A549 (cell line): ENCODE measurements around the gene SHISAL1. TPM values are rescaled to one million over a fixed set of nuclear protein-coding genes. Genes with fewer than 3 reads are reported as not detected.
A peak's percentile ranks its signal among the peaks of the same experiment; 100 is the strongest.

Source experiments
- ATAC-seq, 2 experiments: fragments of 200-7000 bp in 1 of 2; fragments of >200 bp in 1 of 2; cut with Nextera tagmentation in 1 of 2; cut with Tn5 transposase in 1 of 2; 3 replicates each; pipeline versions ENCODE4 v1.8.0 to v1.9.1; 2018 to 2020; ENCODE audit warnings: mild to moderate bottlenecking in 1 of 2, moderate library complexity in 1 of 2
- CTCF ChIA-PET: fragments of 300-600 bp; sonication (Branson Sonifier 250); formaldehyde crosslinking; extraction: SDS; loops from one replicate; lab custom pipeline; 2021; ENCODE audit warnings: antibody characterized with exemption, inconsistent platforms; lab: Yijun Ruan, JAX
- POLR2A ChIA-PET: fragments of 350-600 bp; formaldehyde crosslinking; extraction: SDS; loops from one replicate; lab custom pipeline; 2021; ENCODE audit warnings: antibody characterized with exemption, inconsistent platforms; lab: Yijun Ruan, JAX
- DNase-seq, 2 experiments: peaks; one replicate each; pipeline versions ENCODE4 v3.0.0 to v3.0.0-alpha.2; 2011 to 2016; ENCODE audit warnings: low read depth in 1 of 2, low spot score in 1 of 2
- FAIRE-seq: peaks from 2 replicates; lab custom pipeline; 2011; peaks lifted over from hg19 to GRCh38; lab: Jason Lieb, UNC
- H3K27ac ChIP-seq, 2 experiments: fragments of >200 bp; sonication (Bioruptor Twin); formaldehyde crosslinking; 3 replicates each; pipeline ENCODE4 v1.5.1; 2016 to 2017
- H3K4me1 ChIP-seq: fragments of >200 bp; sonication (Bioruptor Twin); formaldehyde crosslinking; 3 replicates; pipeline ENCODE4 v1.6.1; 2016
- H3K4me2 ChIP-seq: fragments of >200 bp; sonication (Bioruptor Twin); formaldehyde crosslinking; 3 replicates; pipeline ENCODE4 v1.6.1; 2016
- H3K4me3 ChIP-seq: fragments of >200 bp; sonication (Bioruptor Twin); formaldehyde crosslinking; 3 replicates; pipeline ENCODE4 v1.5.1; 2016
- H3K9me3 ChIP-seq: fragments of >200 bp; sonication (Bioruptor Twin); formaldehyde crosslinking; 3 replicates; pipeline ENCODE4 v1.6.1; 2016
- BHLHE40 ChIP-seq: IDR thresholded peaks from 2 replicates; pipeline ENCODE4 v1.6.1; 2012; ENCODE audit warnings: low read depth, low read length, inconsistent platforms
- CBX8 ChIP-seq: fragments of 200-600 bp; sonication (generic); IDR thresholded peaks from 2 replicates; pipeline ENCODE4 v1.6.1; 2016
- CEBPB ChIP-seq, 2 experiments: fragments of >200 bp in 1 of 2; sonication (Bioruptor Twin) in 1 of 2; formaldehyde crosslinking in 1 of 2; IDR thresholded peaks; 2 replicates each; pipeline ENCODE4 v1.6.1; 2012 to 2016
- CHD2 ChIP-seq: fragments of 150-350 bp; IDR thresholded peaks from 2 replicates; pipeline ENCODE4 v1.6.1; 2014; ENCODE audit warnings: low read length; ENCODE audit not compliant: partially characterized antibody
- CHD4 ChIP-seq: fragments of 200-600 bp; sonication (generic); IDR thresholded peaks from 2 replicates; pipeline ENCODE4 v1.6.1; 2016; ENCODE audit warnings: antibody characterized with exemption, mild to moderate bottlenecking, borderline replicate concordance
- EHMT2 ChIP-seq: fragments of 200-600 bp; sonication (generic); IDR thresholded peaks from 2 replicates; pipeline ENCODE4 v1.6.1; 2016; ENCODE audit warnings: antibody characterized with exemption, low read depth, mild to moderate bottlenecking, moderate library complexity
- ESRRA ChIP-seq: fragments of 150-350 bp; IDR thresholded peaks from 2 replicates; pipeline ENCODE4 v1.6.1; 2014; ENCODE audit warnings: mild to moderate bottlenecking, low read length, borderline replicate concordance
- FOSB ChIP-seq: fragments of 250-450 bp; sonication (Bioruptor Pico); IDR thresholded peaks from 2 replicates; pipeline ENCODE4 v1.5.0; 2020; ENCODE audit warnings: mild to moderate bottlenecking, moderate library complexity
- FOSL2 ChIP-seq, 2 experiments: fragments of 450-650 bp in 1 of 2; fragments of >200 bp in 1 of 2; sonication (Bioruptor Twin) in 1 of 2; formaldehyde crosslinking; IDR thresholded peaks; 2 replicates each; pipeline versions ENCODE4 v1.5.0 to v1.6.1; 2016 to 2020; ENCODE audit warnings: mild to moderate bottlenecking in 1 of 2, moderate library complexity in 1 of 2
- HOXB5 ChIP-seq: fragments of 250-450 bp; sonication (Bioruptor Pico); IDR thresholded peaks from 2 replicates; pipeline ENCODE4 v1.5.0; 2020; ENCODE audit warnings: mild to moderate bottlenecking, moderate library complexity
- MAFK ChIP-seq: fragments of 450-650 bp; IDR thresholded peaks from 2 replicates; pipeline ENCODE4 v1.6.1; 2014; ENCODE audit not compliant: partially characterized antibody
- MAZ ChIP-seq: fragments of 150-350 bp; IDR thresholded peaks from 2 replicates; pipeline ENCODE4 v1.6.1; 2014; ENCODE audit warnings: antibody characterized with exemption, low read depth, low read length, borderline replicate concordance
- MYC ChIP-seq: IDR thresholded peaks from 2 replicates; pipeline ENCODE4 v1.6.1; 2012; ENCODE audit warnings: mild to moderate bottlenecking, inconsistent platforms, low read length, improper control_type of control experiment, borderline replicate concordance
- NPAS2 ChIP-seq: fragments of 250-450 bp; sonication (Bioruptor Pico); IDR thresholded peaks from 2 replicates; pipeline ENCODE4 v1.8.0; 2022; ENCODE audit warnings: mild to moderate bottlenecking, moderate library complexity, borderline replicate concordance
- NR3C1 ChIP-seq: fragments of >200 bp; sonication (Bioruptor Twin); formaldehyde crosslinking; IDR thresholded peaks from 3 replicates; pipeline ENCODE4 v1.6.1; 2017
- PHF8 ChIP-seq: fragments of 200-600 bp; sonication (generic); IDR thresholded peaks from 2 replicates; pipeline ENCODE4 v1.6.1; 2016; ENCODE audit warnings: low read depth, mild to moderate bottlenecking, antibody characterized with exemption, moderate library complexity, borderline replicate concordance
- RARB ChIP-seq: fragments of 250-450 bp; sonication (Bioruptor Pico); IDR thresholded peaks from 2 replicates; pipeline ENCODE4 v1.8.0; 2021; ENCODE audit warnings: mild to moderate bottlenecking, moderate library complexity
- ZFP36 ChIP-seq: fragments of 450-650 bp; IDR thresholded peaks from 2 replicates; pipeline ENCODE4 v1.6.1; 2014; ENCODE audit warnings: borderline replicate concordance; ENCODE audit not compliant: partially characterized antibody
- ZNF302 ChIP-seq: fragments of 250-450 bp; sonication (Bioruptor Pico); IDR thresholded peaks from 2 replicates; pipeline ENCODE4 v1.9.0; 2021; ENCODE audit warnings: inconsistent platforms, mild to moderate bottlenecking, moderate library complexity
- WGBS: methylation state at CpG from one replicate; pipeline ENCODE4 v1.1.6; 2017; ENCODE audit errors: missing lambda C conversion rate; 5-methylcytosine and 5-hydroxymethylcytosine counted together
- polyA plus RNA-seq, 4 experiments: library from polyadenylated mRNA; depleted of rRNA in 3 of 4; stranded (reverse); fragments of >200 nt; fragmentation: RNase III in 1 of 4; extraction: RNeasy Plus Mini Kit Qiagen cat#74134 plus additional on column Dnase treatment in 1 of 4; gene quantifications; 2 replicates in 3 of 4; 3 replicates in 1 of 4; pipeline ENCODE4 v1.2.3, GENCODE V29; 2011 to 2017
- TF ChIP-seq, protein P1 (sequence below): IDR thresholded peaks from 2 replicates; pipeline ENCODE4 v1.6.1; 2012
- TF ChIP-seq, protein P2 (sequence below): fragments of >200 bp; sonication (Bioruptor Twin); formaldehyde crosslinking; IDR thresholded peaks from 3 replicates; pipeline ENCODE4 v1.6.1; 2016
- TF ChIP-seq, protein P3 (sequence below): IDR thresholded peaks from 2 replicates; pipeline ENCODE4 v1.6.1; 2012; ENCODE audit warnings: low read depth, borderline replicate concordance
- TF ChIP-seq, protein P4 (sequence below): fragments of 250-450 bp; sonication (Bioruptor Pico); IDR thresholded peaks from 2 replicates; pipeline ENCODE4 v1.5.0; 2021; ENCODE audit warnings: mild to moderate bottlenecking, moderate library complexity, borderline replicate concordance
- TF ChIP-seq, protein P5 (sequence below): fragments of 200-600 bp; sonication (generic); IDR thresholded peaks from 2 replicates; pipeline ENCODE4 v1.6.1; 2016; ENCODE audit warnings: antibody characterized with exemption, mild to moderate bottlenecking, moderate library complexity

SHISAL1 gene
- polyA plus RNA-seq, 2 of the 4 experiments (the other 2 are of a cell fraction), result 0.61 to 1.9 TPM

DNA sequence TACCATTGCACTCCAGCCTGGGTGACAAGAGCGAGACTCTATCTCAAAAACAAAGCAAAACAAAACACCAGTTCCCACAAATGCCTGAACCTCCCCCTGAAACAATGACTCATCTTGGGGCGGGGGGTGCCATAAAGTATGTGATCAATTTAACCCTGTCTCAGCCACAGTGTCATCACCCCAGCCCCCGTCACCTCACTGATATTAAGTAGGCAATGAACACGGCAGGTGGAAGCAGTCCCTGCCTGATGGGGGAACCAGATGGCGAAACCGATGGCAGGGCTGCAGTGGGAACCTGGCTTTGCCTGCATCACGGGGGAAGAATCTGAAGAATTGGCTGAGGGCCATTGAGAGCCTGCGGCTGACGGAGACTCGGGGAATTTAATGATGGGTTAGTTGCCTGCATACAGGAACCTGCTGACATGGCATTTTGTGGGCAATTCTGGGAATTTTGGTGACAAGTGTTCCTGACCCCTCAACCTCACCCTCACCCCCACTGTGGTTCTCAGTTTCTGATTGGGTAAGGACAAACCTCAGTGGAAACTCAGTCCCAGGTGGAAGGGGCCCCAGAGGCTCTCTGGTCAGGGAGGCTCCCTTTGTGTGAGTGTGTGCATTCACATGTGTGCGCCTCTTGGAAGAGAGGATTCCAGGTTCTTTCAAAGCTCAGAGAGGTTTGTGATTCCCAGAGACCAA, 39.1 kb upstream of the SHISAL1 start:
- FAIRE-seq, result no peak
- no peak for TF ChIP-seq CHD2
- TF ChIP-seq FOSL2 (IDR thresholded peaks at IDR 0.05), result no peak
- TF ChIP-seq FOSL2 (CRISPR knock-in tag; IDR thresholded peaks at IDR 0.05), result peak; percentile 65
- no peak for TF ChIP-seq RARB (CRISPR knock-in tag)
- TF ChIP-seq, protein P1, sequence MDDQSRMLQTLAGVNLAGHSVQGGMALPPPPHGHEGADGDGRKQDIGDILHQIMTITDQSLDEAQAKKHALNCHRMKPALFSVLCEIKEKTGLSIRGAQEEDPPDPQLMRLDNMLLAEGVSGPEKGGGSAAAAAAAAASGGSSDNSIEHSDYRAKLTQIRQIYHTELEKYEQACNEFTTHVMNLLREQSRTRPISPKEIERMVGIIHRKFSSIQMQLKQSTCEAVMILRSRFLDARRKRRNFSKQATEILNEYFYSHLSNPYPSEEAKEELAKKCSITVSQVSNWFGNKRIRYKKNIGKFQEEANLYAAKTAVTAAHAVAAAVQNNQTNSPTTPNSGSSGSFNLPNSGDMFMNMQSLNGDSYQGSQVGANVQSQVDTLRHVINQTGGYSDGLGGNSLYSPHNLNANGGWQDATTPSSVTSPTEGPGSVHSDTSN, result no peak
- TF ChIP-seq, protein P2, sequence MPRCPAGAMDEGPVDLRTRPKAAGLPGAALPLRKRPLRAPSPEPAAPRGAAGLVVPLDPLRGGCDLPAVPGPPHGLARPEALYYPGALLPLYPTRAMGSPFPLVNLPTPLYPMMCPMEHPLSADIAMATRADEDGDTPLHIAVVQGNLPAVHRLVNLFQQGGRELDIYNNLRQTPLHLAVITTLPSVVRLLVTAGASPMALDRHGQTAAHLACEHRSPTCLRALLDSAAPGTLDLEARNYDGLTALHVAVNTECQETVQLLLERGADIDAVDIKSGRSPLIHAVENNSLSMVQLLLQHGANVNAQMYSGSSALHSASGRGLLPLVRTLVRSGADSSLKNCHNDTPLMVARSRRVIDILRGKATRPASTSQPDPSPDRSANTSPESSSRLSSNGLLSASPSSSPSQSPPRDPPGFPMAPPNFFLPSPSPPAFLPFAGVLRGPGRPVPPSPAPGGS, result no peak
- no peak for TF ChIP-seq MAZ
- no peak for TF ChIP-seq ZNF302
- no peak for TF ChIP-seq BHLHE40
- TF ChIP-seq, protein P3, sequence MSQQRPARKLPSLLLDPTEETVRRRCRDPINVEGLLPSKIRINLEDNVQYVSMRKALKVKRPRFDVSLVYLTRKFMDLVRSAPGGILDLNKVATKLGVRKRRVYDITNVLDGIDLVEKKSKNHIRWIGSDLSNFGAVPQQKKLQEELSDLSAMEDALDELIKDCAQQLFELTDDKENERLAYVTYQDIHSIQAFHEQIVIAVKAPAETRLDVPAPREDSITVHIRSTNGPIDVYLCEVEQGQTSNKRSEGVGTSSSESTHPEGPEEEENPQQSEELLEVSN, result no peak
- TF ChIP-seq PHF8, result no peak
- TF ChIP-seq MYC, result no peak
- TF ChIP-seq HOXB5 (CRISPR knock-in tag), result no peak
- TF ChIP-seq MAFK, result peak; percentile 100
- no peak for TF ChIP-seq NR3C1
- TF ChIP-seq CHD4, result no peak
- TF ChIP-seq CBX8, result no peak
- TF ChIP-seq, protein P4, sequence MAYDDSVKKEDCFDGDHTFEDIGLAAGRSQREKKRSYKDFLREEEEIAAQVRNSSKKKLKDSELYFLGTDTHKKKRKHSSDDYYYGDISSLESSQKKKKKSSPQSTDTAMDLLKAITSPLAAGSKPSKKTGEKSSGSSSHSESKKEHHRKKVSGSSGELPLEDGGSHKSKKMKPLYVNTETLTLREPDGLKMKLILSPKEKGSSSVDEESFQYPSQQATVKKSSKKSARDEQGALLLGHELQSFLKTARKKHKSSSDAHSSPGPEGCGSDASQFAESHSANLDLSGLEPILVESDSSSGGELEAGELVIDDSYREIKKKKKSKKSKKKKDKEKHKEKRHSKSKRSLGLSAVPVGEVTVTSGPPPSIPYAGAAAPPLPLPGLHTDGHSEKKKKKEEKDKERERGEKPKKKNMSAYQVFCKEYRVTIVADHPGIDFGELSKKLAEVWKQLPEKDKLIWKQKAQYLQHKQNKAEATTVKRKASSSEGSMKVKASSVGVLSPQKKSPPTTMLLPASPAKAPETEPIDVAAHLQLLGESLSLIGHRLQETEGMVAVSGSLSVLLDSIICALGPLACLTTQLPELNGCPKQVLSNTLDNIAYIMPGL, result no peak
- TF ChIP-seq, all 56 proteins: peak for 2
- WGBS, result 29% methylated on average over 11 of the region's 11 CpGs
- H3K4me3 ChIP-seq, result no peak overlapping the region
- DNase-seq, result peak; percentile 38 to 46
- ChIA-PET POLR2A (no interaction called here), CTCF (interaction anchor here (0.9 kb wide), 2 partner anchors 9 to 13 kb away, joined by 3 to 4 read pairs; no protein-coding TSS in a partner anchor)
- H3K4me1 ChIP-seq, result peaks cover 16% of the 10 kb centered on the region
- peak; percentile 52 to 71; a peak in 5 of 6 replicates for ATAC-seq
- no peaks in the 10 kb centered on the region for H3K9me3 ChIP-seq
- peak overlapping the region in 1 of 2 experiments; percentile 76; a peak in 3 of 6 replicates for H3K27ac ChIP-seq
- peak overlapping the region; percentile 60 for H3K4me2 ChIP-seq

DNA sequence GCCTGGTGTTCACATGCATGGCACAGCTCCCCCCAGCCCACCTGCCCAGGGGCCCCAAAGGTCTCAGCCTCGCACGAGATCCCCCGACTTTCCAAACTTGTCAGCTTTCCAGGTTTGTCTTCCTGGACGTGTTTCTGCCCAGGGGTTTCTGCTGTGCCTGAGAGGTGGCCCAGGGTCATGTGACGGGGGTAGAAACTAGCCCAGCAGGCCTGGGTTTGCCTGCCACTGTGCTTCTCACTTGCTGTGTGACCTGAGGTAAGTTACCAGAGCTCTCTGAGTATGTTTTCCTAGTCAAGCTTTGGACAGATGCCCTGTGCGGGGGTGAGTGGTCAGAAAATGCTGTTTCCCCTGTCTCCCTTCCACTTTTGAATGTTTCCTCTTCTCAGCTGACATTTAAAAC, 38.3 kb upstream of the SHISAL1 start:
- Histone ChIP-seq H3K27ac (peak overlapping the region in 1 of 2 experiments; percentile 76; a peak in 3 of 6 replicates), H3K9me3 (no peaks in the 10 kb centered on the region), H3K4me1 (peaks cover 16% of the 10 kb centered on the region), H3K4me2 (no peak overlapping the region; the same call in 2 of the 3 replicates), H3K4me3 (no peak overlapping the region)
- no peak for DNase-seq
- ATAC-seq, result no peak
- ChIA-PET CTCF (interaction anchor here (0.9 kb wide), 2 partner anchors 9 to 12 kb away, joined by 3 to 4 read pairs; no protein-coding TSS in a partner anchor), POLR2A (no interaction called here)
- WGBS, result 87% methylated on average over 6 of the region's 6 CpGs
- TF ChIP-seq ZFP36 (no peak), BHLHE40 (no peak), ESRRA (no peak), FOSB (CRISPR knock-in tag) (no peak), EHMT2 (no peak), NPAS2 (CRISPR knock-in tag) (no peak), CEBPB (IDR thresholded peaks at IDR 0.05) (no peak)
- TF ChIP-seq, protein P5, sequence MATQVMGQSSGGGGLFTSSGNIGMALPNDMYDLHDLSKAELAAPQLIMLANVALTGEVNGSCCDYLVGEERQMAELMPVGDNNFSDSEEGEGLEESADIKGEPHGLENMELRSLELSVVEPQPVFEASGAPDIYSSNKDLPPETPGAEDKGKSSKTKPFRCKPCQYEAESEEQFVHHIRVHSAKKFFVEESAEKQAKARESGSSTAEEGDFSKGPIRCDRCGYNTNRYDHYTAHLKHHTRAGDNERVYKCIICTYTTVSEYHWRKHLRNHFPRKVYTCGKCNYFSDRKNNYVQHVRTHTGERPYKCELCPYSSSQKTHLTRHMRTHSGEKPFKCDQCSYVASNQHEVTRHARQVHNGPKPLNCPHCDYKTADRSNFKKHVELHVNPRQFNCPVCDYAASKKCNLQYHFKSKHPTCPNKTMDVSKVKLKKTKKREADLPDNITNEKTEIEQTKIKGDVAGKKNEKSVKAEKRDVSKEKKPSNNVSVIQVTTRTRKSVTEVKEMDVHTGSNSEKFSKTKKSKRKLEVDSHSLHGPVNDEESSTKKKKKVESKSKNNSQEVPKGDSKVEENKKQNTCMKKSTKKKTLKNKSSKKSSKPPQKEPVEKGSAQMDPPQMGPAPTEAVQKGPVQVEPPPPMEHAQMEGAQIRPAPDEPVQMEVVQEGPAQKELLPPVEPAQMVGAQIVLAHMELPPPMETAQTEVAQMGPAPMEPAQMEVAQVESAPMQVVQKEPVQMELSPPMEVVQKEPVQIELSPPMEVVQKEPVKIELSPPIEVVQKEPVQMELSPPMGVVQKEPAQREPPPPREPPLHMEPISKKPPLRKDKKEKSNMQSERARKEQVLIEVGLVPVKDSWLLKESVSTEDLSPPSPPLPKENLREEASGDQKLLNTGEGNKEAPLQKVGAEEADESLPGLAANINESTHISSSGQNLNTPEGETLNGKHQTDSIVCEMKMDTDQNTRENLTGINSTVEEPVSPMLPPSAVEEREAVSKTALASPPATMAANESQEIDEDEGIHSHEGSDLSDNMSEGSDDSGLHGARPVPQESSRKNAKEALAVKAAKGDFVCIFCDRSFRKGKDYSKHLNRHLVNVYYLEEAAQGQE, result no peak
- no peak for FAIRE-seq
